KMS-11 (cell line): ENCODE results near the gene SUPT6H.
A peak's percentile ranks its signal among the peaks of the same experiment; 100 is the strongest.
"Not testable (repeated sequence)": the region's sequence is repeated elsewhere in the genome, so short reads cannot be mapped to it uniquely, and the experiment has no call there.

Experiments
- H2AFZ ChIP-seq: fragments of 200-600 bp; sonication (generic); 2 replicates; pipeline ENCODE4 v1.6.1; 2016; ENCODE audit warnings: antibody characterized with exemption, mixed run types, low read depth
- H3K27ac ChIP-seq: fragments of 200-600 bp; sonication (generic); 2 replicates; pipeline ENCODE4 v1.6.1; 2016; ENCODE audit warnings: mild to moderate bottlenecking, mixed run types
- H3K27me3 ChIP-seq: fragments of 200-600 bp; sonication (generic); 2 replicates; pipeline ENCODE4 v1.6.1; 2017; ENCODE audit warnings: mild to moderate bottlenecking, low read depth, mixed run types, moderate library complexity; ENCODE audit not compliant: insufficient read depth
- H3K36me3 ChIP-seq: fragments of 200-600 bp; sonication (generic); 2 replicates; pipeline ENCODE4 v1.6.1; 2017; ENCODE audit warnings: mild to moderate bottlenecking, mixed run types; ENCODE audit not compliant: insufficient read depth
- H3K4me1 ChIP-seq: fragments of 200-600 bp; sonication (generic); 2 replicates; pipeline ENCODE4 v1.6.1; 2016; ENCODE audit warnings: mild to moderate bottlenecking, low read depth, mixed run types; ENCODE audit not compliant: poor library complexity, severe bottlenecking
- H3K4me2 ChIP-seq: fragments of 200-600 bp; sonication (generic); 2 replicates; pipeline ENCODE4 v1.7.0; 2016; ENCODE audit warnings: mild to moderate bottlenecking, mixed run types
- H3K4me3 ChIP-seq: fragments of 200-600 bp; sonication (generic); IDR thresholded peaks from 2 replicates; pipeline ENCODE4 v1.6.1; 2017; ENCODE audit warnings: low read depth, low read length, mixed read lengths; ENCODE audit not compliant: insufficient read depth
- H3K79me2 ChIP-seq: fragments of 200-600 bp; sonication (generic); 2 replicates; pipeline ENCODE4 v1.6.1; 2016; ENCODE audit warnings: low read depth, mixed run types; ENCODE audit not compliant: insufficient read depth
- H3K9ac ChIP-seq: fragments of 200-600 bp; sonication (generic); 2 replicates; pipeline ENCODE4 v1.6.1; 2016; ENCODE audit warnings: mild to moderate bottlenecking, mixed run types
- H4K20me1 ChIP-seq: fragments of 200-600 bp; sonication (generic); 2 replicates; pipeline ENCODE4 v1.6.1; 2016; ENCODE audit warnings: mild to moderate bottlenecking, mixed run types; ENCODE audit not compliant: insufficient read depth
- TF ChIP-seq, protein P1 (sequence below): fragments of 200-600 bp; sonication (generic); conservative IDR thresholded peaks from 2 replicates; pipeline ENCODE4 v1.6.1; 2017; ENCODE audit warnings: low read depth, mild to moderate bottlenecking, antibody characterized with exemption, low read length, moderate library complexity, mixed read lengths

Gene SUPT6H

DNA sequence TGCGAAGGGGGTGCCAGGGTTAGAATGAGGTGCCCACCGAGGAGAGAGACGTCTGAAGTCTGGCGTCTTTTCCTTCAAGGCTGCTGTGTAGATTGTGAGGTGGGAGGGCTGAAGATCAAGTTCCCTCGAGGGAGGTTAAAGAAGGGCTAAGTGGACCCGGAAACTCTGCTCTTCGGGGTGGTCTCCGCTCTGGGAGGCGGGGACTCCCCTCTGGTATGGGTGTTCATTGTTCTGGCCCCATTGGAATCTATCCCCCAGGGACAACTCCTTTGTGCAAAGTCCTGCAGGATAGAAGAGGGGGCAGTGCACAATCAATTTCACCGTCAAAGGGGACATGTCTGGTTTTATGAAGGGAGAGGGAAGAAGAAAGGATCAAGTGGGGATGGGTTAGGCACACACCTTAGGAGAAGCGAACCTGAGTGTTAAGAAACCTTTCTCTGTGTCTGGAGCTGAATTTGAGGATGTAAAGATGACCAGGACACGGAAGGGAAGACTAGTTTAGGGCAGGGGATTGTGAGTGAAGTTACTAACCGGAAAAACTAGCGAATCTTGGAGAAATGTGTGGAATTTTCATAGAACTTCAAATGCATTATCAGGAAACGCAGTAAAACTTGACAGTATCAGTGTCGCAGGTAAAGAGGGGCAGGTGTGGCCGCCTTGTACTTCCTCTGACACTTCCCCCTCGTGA lies 56.5 kb downstream of the SUPT6H start:
- peaks cover 24% of the 10 kb centered on the region for H3K27me3 ChIP-seq
- H3K36me3 ChIP-seq = peaks cover 18% of the 10 kb centered on the region; the same call in 1 of the 2 replicates
- H3K4me1 ChIP-seq = peaks cover 30% of the 10 kb centered on the region

DNA sequence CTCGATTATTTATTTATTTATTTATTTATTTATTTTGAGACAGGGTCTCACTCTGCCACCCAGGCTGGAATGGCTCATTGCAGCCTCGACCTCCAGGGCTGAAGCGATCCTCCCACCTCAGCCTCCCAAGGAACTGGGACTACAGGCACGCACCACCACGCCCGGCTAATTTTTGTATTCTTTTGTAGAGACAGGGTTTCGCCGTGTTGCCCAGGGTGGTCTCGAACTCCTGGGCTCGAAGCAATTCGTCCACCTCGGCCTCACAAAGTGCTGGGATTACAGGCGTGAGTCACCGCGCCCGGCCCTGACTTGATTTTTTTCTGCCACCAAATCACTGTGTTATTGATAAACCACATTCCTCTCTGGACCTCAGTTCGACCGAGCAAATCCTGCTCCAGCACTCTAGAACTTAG lies 57.0 kb downstream of the SUPT6H start:
- Histone ChIP-seq H3K4me3 (no peak overlapping the region), H2AFZ (peak overlapping the region; percentile 86), H3K4me1 (peaks cover 35% of the 10 kb centered on the region), H3K9ac (peak overlapping the region; percentile 96), H3K79me2 (peaks cover 36% of the 10 kb centered on the region), H4K20me1 (0 out of 2 replicates have a peak, but pooled peaks cover 5% of the 10 kb centered on the region), H3K27ac (peak overlapping the region; percentile 90), H3K27me3 (peaks cover 24% of the 10 kb centered on the region), H3K4me2 (peak overlapping the region; percentile 86), H3K36me3 (peaks cover 20% of the 10 kb centered on the region; the same call in 1 of the 2 replicates)
- TF ChIP-seq, protein P1, sequence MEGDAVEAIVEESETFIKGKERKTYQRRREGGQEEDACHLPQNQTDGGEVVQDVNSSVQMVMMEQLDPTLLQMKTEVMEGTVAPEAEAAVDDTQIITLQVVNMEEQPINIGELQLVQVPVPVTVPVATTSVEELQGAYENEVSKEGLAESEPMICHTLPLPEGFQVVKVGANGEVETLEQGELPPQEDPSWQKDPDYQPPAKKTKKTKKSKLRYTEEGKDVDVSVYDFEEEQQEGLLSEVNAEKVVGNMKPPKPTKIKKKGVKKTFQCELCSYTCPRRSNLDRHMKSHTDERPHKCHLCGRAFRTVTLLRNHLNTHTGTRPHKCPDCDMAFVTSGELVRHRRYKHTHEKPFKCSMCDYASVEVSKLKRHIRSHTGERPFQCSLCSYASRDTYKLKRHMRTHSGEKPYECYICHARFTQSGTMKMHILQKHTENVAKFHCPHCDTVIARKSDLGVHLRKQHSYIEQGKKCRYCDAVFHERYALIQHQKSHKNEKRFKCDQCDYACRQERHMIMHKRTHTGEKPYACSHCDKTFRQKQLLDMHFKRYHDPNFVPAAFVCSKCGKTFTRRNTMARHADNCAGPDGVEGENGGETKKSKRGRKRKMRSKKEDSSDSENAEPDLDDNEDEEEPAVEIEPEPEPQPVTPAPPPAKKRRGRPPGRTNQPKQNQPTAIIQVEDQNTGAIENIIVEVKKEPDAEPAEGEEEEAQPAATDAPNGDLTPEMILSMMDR = no peak

More for the DNA sequence above, 56.5 kb downstream of the SUPT6H start:
- no peak overlapping the region for H3K27ac ChIP-seq
- peaks cover 36% of the 10 kb centered on the region for H3K79me2 ChIP-seq
- no peak overlapping the region for H3K4me3 ChIP-seq
- H4K20me1 ChIP-seq = 0 out of 2 replicates have a peak, but pooled peaks cover 5% of the 10 kb centered on the region
- TF ChIP-seq, protein P1 = no peak
- no peak overlapping the region for H3K9ac ChIP-seq
- peak overlapping the region; percentile 86; the same call in 1 of the 2 replicates for H3K4me2 ChIP-seq
- H2AFZ ChIP-seq = no peak overlapping the region

DNA sequence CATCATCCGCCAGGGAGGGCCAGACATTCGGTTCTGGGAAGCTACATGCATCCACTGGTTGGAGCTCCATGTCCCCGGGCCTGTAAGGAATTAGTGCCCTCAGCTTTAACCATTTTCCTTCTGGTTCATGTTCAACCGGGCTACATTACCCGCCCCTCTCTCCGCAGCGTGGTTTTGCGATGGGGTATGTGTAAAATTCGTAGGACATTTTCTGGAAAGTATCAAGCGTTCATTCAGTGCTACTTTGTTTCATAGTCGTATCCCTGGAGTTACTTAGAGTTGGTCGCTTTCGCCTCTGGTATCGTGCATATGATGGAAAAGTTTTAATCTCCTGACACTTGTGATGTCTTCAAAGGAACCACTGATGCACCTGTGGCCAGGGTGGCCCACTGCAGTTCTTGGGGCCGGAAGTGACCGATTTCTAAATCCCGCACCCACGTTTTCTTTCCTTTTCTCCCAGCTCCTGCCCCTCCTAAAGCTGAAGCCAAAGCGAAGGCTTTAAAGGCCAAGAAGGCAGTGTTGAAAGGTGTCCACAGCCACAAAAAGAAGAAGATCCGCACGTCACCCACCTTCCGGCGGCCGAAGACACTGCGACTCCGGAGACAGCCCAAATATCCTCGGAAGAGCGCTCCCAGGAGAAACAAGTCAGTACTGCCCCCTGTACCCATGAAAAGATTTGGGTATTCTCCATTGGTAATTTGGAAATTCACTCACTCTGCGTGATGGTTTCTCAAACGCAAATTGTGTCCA lies 58.4 kb downstream of the SUPT6H start:
- Histone ChIP-seq H3K27ac (peak overlapping the region; percentile 90), H4K20me1 (0 out of 2 replicates have a peak, but pooled peaks cover 5% of the 10 kb centered on the region), H3K4me1 (peaks cover 49% of the 10 kb centered on the region), H3K79me2 (peaks cover 38% of the 10 kb centered on the region), H2AFZ (no peak overlapping the region), H3K9ac (peak overlapping the region; percentile 96), H3K4me3 (peak overlapping the region; percentile 65), H3K4me2 (peak overlapping the region; percentile 72), H3K27me3 (peaks cover 13% of the 10 kb centered on the region), H3K36me3 (peaks cover 25% of the 10 kb centered on the region; the same call in 1 of the 2 replicates)
- TF ChIP-seq, protein P1 = no peak; the same call in 1 of the 2 replicates

DNA sequence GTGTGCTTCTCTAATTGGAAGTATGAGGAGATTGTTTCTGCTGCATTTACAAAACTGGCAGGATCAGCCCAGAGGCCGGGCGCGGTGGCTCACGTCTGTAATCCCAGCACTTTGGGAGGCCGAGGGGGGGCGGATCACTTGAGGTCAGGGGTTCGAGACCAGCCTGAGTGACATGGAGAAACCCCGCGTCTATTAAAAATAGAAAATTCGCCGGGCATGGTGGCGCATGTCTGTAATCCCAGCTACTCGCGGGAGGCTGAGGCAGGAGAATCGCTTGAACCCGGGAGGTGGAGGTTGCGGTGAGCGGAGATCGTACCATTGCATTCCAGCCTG lies 59.0 kb downstream of the SUPT6H start:
- peak overlapping the region; percentile 65 for H3K4me3 ChIP-seq
- peaks cover 25% of the 10 kb centered on the region; the same call in 1 of the 2 replicates for H3K36me3 ChIP-seq
- H4K20me1 ChIP-seq, H3K27me3 ChIP-seq, H2AFZ ChIP-seq: not testable (repeated sequence)
- peaks cover 41% of the 10 kb centered on the region for H3K79me2 ChIP-seq
- TF ChIP-seq, protein P1 = 0 out of 2 replicates have a peak, but pooled peaks have one; percentile 29
- peak overlapping the region; percentile 90 for H3K27ac ChIP-seq
- peak overlapping the region; percentile 72 for H3K4me2 ChIP-seq
- peak overlapping the region; percentile 96 for H3K9ac ChIP-seq
- peaks cover 51% of the 10 kb centered on the region for H3K4me1 ChIP-seq
